A549 (cell line): Measurements from ENCODE around the gene CRYGN.

Experiments
- BHLHE40 ChIP-seq: IDR thresholded peaks from 2 replicates; pipeline ENCODE4 v1.6.1; 2012; ENCODE audit warnings: low read depth, low read length, inconsistent platforms
- MAFK ChIP-seq: fragments of 450-650 bp; IDR thresholded peaks from 2 replicates; pipeline ENCODE4 v1.6.1; 2014; ENCODE audit not compliant: partially characterized antibody

DNA sequence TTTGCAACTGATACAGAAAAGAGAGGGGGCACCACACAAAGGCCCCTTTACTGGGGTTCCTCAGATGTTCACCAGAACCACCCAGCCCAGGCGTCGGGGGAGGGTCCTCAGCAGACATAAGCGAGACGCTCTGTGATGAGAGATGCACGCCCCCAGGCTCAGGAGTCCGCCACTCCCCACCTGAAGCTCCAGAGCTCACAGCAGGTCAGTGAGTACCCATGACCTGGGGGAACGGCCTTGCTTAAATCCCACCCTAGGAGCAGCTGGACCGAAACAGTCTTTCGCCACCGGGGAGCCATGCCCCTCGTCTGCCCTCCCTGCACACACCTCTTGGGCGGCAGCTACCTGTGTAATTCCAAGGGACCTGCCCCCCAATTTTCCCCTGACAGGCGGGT is 2.8 kb downstream of the CRYGN start:
- TF ChIP-seq MAFK (no peak), BHLHE40 (no peak)
